Prostate gland (tissue), 2 donors: ENCODE results near the gene VAV2. TPM values are rescaled to one million over a fixed set of nuclear protein-coding genes. Genes with fewer than 3 reads are reported as not detected.

Experiments used
- DNase-seq: peaks from one replicate; pipeline ENCODE4 v3.0.0-alpha.2; 2019; ENCODE audit warnings: low spot score
- H3K27ac ChIP-seq, 2 donors: fragments of 200-600 bp; sonication (generic); 2 replicates each; pipeline ENCODE4 v1.5.1; 2017 to 2019
- H3K27me3 ChIP-seq: fragments of 200-600 bp; sonication (generic); replicated peaks from 2 replicates; pipeline ENCODE4 v1.5.1; 2019; ENCODE audit not compliant: insufficient read depth
- H3K36me3 ChIP-seq, 2 donors: fragments of 200-600 bp; sonication (generic); 1 replicate in 1 of 2; 2 replicates in 1 of 2; pipeline versions ENCODE4 v1.5.1 to v1.8.1; 2017 to 2019
- H3K4me1 ChIP-seq: fragments of 200-600 bp; sonication (generic); replicated peaks from 2 replicates; pipeline ENCODE4 v1.5.1; 2019
- H3K4me3 ChIP-seq, 2 donors: fragments of 200-600 bp; sonication (generic); 2 replicates each; pipeline ENCODE4 v1.5.1; 2017 to 2019
- H3K9me3 ChIP-seq: fragments of 200-600 bp; sonication (generic); 2 replicates; pipeline ENCODE4 v1.5.1; 2017
- CTCF ChIP-seq, 4 experiments: fragments of 200-600 bp in 2 of 4; fragments of 450-650 bp in 2 of 4; sonication (generic) in 2 of 4; IDR thresholded peaks; 1 replicate in 3 of 4; 2 replicates in 1 of 4; pipeline ENCODE4 v1.5.1; 2016 to 2019; ENCODE audit warnings: antibody characterized with exemption in 4 of 4, mild to moderate bottlenecking in 2 of 4, moderate library complexity in 2 of 4
- POLR2A ChIP-seq: fragments of 450-650 bp; IDR thresholded peaks from one replicate; pipeline ENCODE4 v1.6.1; 2016; ENCODE audit warnings: antibody characterized with exemption, mild to moderate bottlenecking
- POLR2AphosphoS5 ChIP-seq: sonication (generic); formaldehyde crosslinking; IDR thresholded peaks from one replicate; pipeline ENCODE4 v1.6.1; 2017; ENCODE audit warnings: antibody characterized with exemption
- WGBS: methylation state at CpG from one replicate; pipeline ENCODE4 v1.1.5; 2018; 5-methylcytosine and 5-hydroxymethylcytosine counted together
- intact Hi-C: fragments of 100-400 bp; cut with DNase I; formaldehyde crosslinking; loops from one replicate; pipeline ENCODE4 v1.14.2; 2022
- total RNA-seq, 2 donors: library from RNA; depleted of rRNA; stranded (reverse); fragments of >200 nt; gene quantifications; one replicate each; pipeline ENCODE4 v1.1.0, GENCODE V29; 2016

Gene VAV2
- total RNA-seq, 2 donors from 2014 or later: 13.5 to 19.5 TPM

- Histone ChIP-seq H3K4me1 (peaks cover 9% of the 10 kb centered on the region), H3K27me3 (no peaks in the 10 kb centered on the region), H3K9me3 (no peaks in the 10 kb centered on the region), H3K4me3 (no peak overlapping the region), H3K36me3 (no peaks in the 10 kb centered on the region), H3K27ac (peak overlapping the region; percentile 72 to 73)
- WGBS: 48% methylated on average over 22 of the region's 23 CpGs
- TF ChIP-seq CTCF (IDR thresholded peaks at IDR 0.05): no peak
- TF ChIP-seq POLR2AphosphoS5: no peak
- DNase-seq: no peak
- intact Hi-C loops: no loop called here
Measured at GRCh38 chr9:133880851-133881661, 111.1 kb downstream of the VAV2 start.

GRCh38 chr9:133880136-133880535, 112.0 kb downstream of the VAV2 start:
- intact Hi-C loops: no loop called here
- WGBS: 87% methylated on average over 7 of the region's 7 CpGs

GRCh38 chr9:133879615-133880014, 112.5 kb downstream of the VAV2 start:
- H3K27ac ChIP-seq: no peak overlapping the region
- H3K9me3 ChIP-seq: no peaks in the 10 kb centered on the region
- no peak overlapping the region for H3K4me3 ChIP-seq
- TF ChIP-seq POLR2A (no peak), POLR2AphosphoS5 (no peak), CTCF (IDR thresholded peaks at IDR 0.05) (no peak)
- H3K27me3 ChIP-seq: no peaks in the 10 kb centered on the region
- intact Hi-C loops: no loop called here
- DNase-seq: no peak
- 91% methylated on average over 11 of the region's 11 CpGs for WGBS
- H3K4me1 ChIP-seq: peaks cover 9% of the 10 kb centered on the region
- no peaks in the 10 kb centered on the region for H3K36me3 ChIP-seq

More at GRCh38 chr9:133880136-133880535, 112.0 kb downstream of the VAV2 start:
- H3K27ac ChIP-seq: no peak overlapping the region
- peaks cover 9% of the 10 kb centered on the region for H3K4me1 ChIP-seq
- no peak for DNase-seq
- H3K36me3 ChIP-seq: no peaks in the 10 kb centered on the region
- no peaks in the 10 kb centered on the region for H3K27me3 ChIP-seq
- H3K9me3 ChIP-seq: no peaks in the 10 kb centered on the region
- H3K4me3 ChIP-seq: no peak overlapping the region
- no peak for TF ChIP-seq CTCF (IDR thresholded peaks at IDR 0.05)
- TF ChIP-seq POLR2AphosphoS5: no peak

GRCh38 chr9:133878402-133878801, 113.7 kb downstream of the VAV2 start:
- no peak for DNase-seq
- H3K4me1 ChIP-seq: peaks cover 20% of the 10 kb centered on the region
- H3K36me3 ChIP-seq: no peaks in the 10 kb centered on the region
- no peaks in the 10 kb centered on the region for H3K9me3 ChIP-seq
- no peak overlapping the region for H3K4me3 ChIP-seq
- intact Hi-C loops: no loop called here
- no peaks in the 10 kb centered on the region for H3K27me3 ChIP-seq
- TF ChIP-seq POLR2A: no peak
- TF ChIP-seq POLR2AphosphoS5: no peak
- no peak for TF ChIP-seq CTCF (IDR thresholded peaks at IDR 0.05)
- 95% methylated on average over 13 of the region's 13 CpGs for WGBS
- H3K27ac ChIP-seq: no peak overlapping the region

GRCh38 chr9:133877967-133878366, 114.2 kb downstream of the VAV2 start:
- no peaks in the 10 kb centered on the region for H3K9me3 ChIP-seq
- DNase-seq: no peak
- TF ChIP-seq POLR2A: no peak
- TF ChIP-seq CTCF (IDR thresholded peaks at IDR 0.05): no peak
- no peak for TF ChIP-seq POLR2AphosphoS5
- H3K27me3 ChIP-seq: no peaks in the 10 kb centered on the region
- H3K4me3 ChIP-seq: no peak overlapping the region
- H3K36me3 ChIP-seq: no peaks in the 10 kb centered on the region
- WGBS: 95% methylated on average over 17 of the region's 17 CpGs
- H3K4me1 ChIP-seq: peaks cover 24% of the 10 kb centered on the region
- intact Hi-C loops: no loop called here
- no peak overlapping the region for H3K27ac ChIP-seq
